K562 (cell line): ENCODE measurements around the gene SLX1B. TPM values are rescaled to one million over a fixed set of nuclear protein-coding genes. Genes with fewer than 3 reads are reported as not detected.
"Not testable (repeated sequence)": the region's sequence is repeated elsewhere in the genome, so short reads cannot be mapped to it uniquely, and the experiment has no call there.

Source experiments
- ATAC-seq: fragments of 200-7000 bp; cut with Tn5 transposase; 3 replicates; pipeline ENCODE4 v1.9.1; 2020; ENCODE audit warnings: moderate library complexity
- BruUV-seq: library from RNA; stranded (reverse); fragments of 400-500 nt; replicated peaks from 2 replicates; lab custom pipeline; 2021; lab: Mats Ljungman, UMichigan
- CTCF ChIA-PET: fragments of 300-600 bp; formaldehyde crosslinking; extraction: SDS; loops from one replicate; lab custom pipeline; 2021; ENCODE audit warnings: low intra/inter-chr PET ratio; lab: Yijun Ruan, JAX
- POLR2A ChIA-PET: fragments of 300-600, 350-650 bp; sonication (Branson Sonifier 250); formaldehyde crosslinking; extraction: SDS; loops from one replicate; lab custom pipeline; 2021; ENCODE audit warnings: antibody characterized with exemption, inconsistent platforms; lab: Yijun Ruan, JAX
- DNase-seq, 4 experiments: peaks; one replicate each; pipeline versions ENCODE4 v3.0.0 to v3.0.0-alpha.2; 2011 to 2018; ENCODE audit warnings: low spot score in 3 of 4, mixed read lengths in 3 of 4; ENCODE audit errors: extremely low read depth in 1 of 4
- FAIRE-seq: peaks from 2 replicates; lab custom pipeline; 2011; peaks lifted over from hg19 to GRCh38; lab: Jason Lieb, UNC
- H2AFZ ChIP-seq: 2 replicates; pipeline ENCODE4 v1.6.0; 2011; ENCODE audit warnings: low read depth, low read length, control low read depth, inconsistent platforms
- H3K27ac ChIP-seq: fragments of 200-600 bp; 3 replicates; pipeline ENCODE4 v1.8.0; 2011; ENCODE audit warnings: low read depth, mild to moderate bottlenecking, control low read depth, inconsistent platforms, low read length, moderate library complexity, mixed read lengths; ENCODE audit errors: extremely low read depth
- H3K27me3 ChIP-seq, 2 experiments: fragments of 300-600 bp in 1 of 2; 2 replicates in 1 of 2; 3 replicates in 1 of 2; pipeline versions ENCODE4 v1.6.0 to v1.8.0; 2011; ENCODE audit warnings: inconsistent platforms in 2 of 2, low read length in 2 of 2, mild to moderate bottlenecking in 1 of 2, mixed read lengths in 1 of 2, moderate library complexity in 1 of 2; ENCODE audit not compliant: control insufficient read depth in 2 of 2, insufficient read depth in 2 of 2
- H3K36me3 ChIP-seq: fragments of 300-600 bp; 3 replicates; pipeline ENCODE4 v1.8.0; 2011; ENCODE audit warnings: mild to moderate bottlenecking, low read length, inconsistent platforms; ENCODE audit not compliant: control insufficient read depth, insufficient read depth
- H3K4me1 ChIP-seq, 2 experiments: fragments of 200-600 bp in 1 of 2; replicated peaks in 1 of 2; 2 replicates in 1 of 2; 3 replicates in 1 of 2; pipeline versions ENCODE4 v1.5.1 to v1.8.0; 2011; ENCODE audit warnings: inconsistent platforms in 2 of 2, low read length in 2 of 2, mild to moderate bottlenecking in 1 of 2, mixed read lengths in 1 of 2, moderate library complexity in 1 of 2; ENCODE audit not compliant: control insufficient read depth in 2 of 2, insufficient read depth in 2 of 2
- H3K4me2 ChIP-seq: 2 replicates; pipeline ENCODE4 v1.6.1; 2011; ENCODE audit warnings: low read length, control low read depth, inconsistent platforms, mixed read lengths; ENCODE audit not compliant: insufficient read depth
- H3K4me3 ChIP-seq: fragments of 200-600 bp; sonication (generic), shearing (Covaris generic); 2 replicates; pipeline ENCODE4 v1.5.1; 2016; ENCODE audit warnings: control low read depth, inconsistent platforms
- H3K79me2 ChIP-seq: fragments of 200-600 bp; 3 replicates; pipeline ENCODE4 v1.8.0; 2011; ENCODE audit warnings: low read length, inconsistent platforms; ENCODE audit not compliant: control insufficient read depth, insufficient read depth
- H3K9ac ChIP-seq, 2 experiments: 2 replicates each; pipeline versions ENCODE4 v1.6.0 to v1.6.1; 2011; ENCODE audit warnings: low read depth in 2 of 2, low read length in 2 of 2, control low read depth in 1 of 2, inconsistent platforms in 1 of 2, mild to moderate bottlenecking in 1 of 2, mixed read lengths in 1 of 2; ENCODE audit not compliant: insufficient read depth in 1 of 2
- H3K9me1 ChIP-seq: one replicate; pipeline ENCODE4 v1.6.0; 2011; ENCODE audit warnings: inconsistent platforms, mild to moderate bottlenecking, low read length, moderate library complexity; ENCODE audit not compliant: control insufficient read depth, insufficient read depth
- H3K9me3 ChIP-seq: replicated peaks from 2 replicates; pipeline ENCODE4 v1.5.1; 2011; ENCODE audit warnings: low read depth, low read length, inconsistent platforms; ENCODE audit not compliant: control insufficient read depth, insufficient read depth
- H4K20me1 ChIP-seq: replicated peaks from 2 replicates; pipeline ENCODE4 v1.6.1; 2011; ENCODE audit warnings: low read length, inconsistent platforms, mixed read lengths; ENCODE audit not compliant: control insufficient read depth, insufficient read depth
- WGBS: fragments of 100-300 bp; shearing (Covaris generic); methylation state at CpG from one replicate; pipeline ENCODE4 v1.1.6; 2016; ENCODE audit warnings: low coverage, mixed read lengths; ENCODE audit not compliant: insufficient coverage; ENCODE audit errors: missing lambda C conversion rate; 5-methylcytosine and 5-hydroxymethylcytosine counted together
- in situ Hi-C: fragments of 300-500 bp; cut with MboI; formaldehyde crosslinking; loops from 4 replicates; pipeline ENCODE4 v1.15.0; 2018; ENCODE audit warnings: inconsistent platforms, mixed read lengths
- intact Hi-C: fragments of 100-400 bp; cut with micrococcal nuclease; formaldehyde crosslinking; loops from 2 replicates; pipeline ENCODE4 v1.14.2; 2022
- polyA plus RNA-seq, 8 experiments: library from polyadenylated mRNA; depleted of rRNA in 4 of 8; stranded (reverse) in 5 of 8; unstranded in 3 of 8; fragments of >200 nt; fragmentation: Nextera tagmentation in 2 of 8; fragmentation: Illumina TruSeq in 1 of 8; extraction: Ambion mirVana in 2 of 8; extraction: Trizol in 1 of 8; gene quantifications; 2 replicates each; pipeline versions ENCODE4 v1.2.1 to v1.2.3, GENCODE V29; 2011 to 2014; ENCODE audit warnings: inconsistent platforms in 1 of 8, missing spikeins in 1 of 8
- total RNA-seq, 7 experiments: library from RNA; depleted of rRNA in 6 of 7; stranded (reverse); fragments of >200 nt in 6 of 7; fragmentation: Illumina TruSeq in 2 of 7; extraction: Trizol in 2 of 7; gene quantifications; 2 replicates each; pipeline versions ENCODE4 v1.2.1 to v1.2.3, GENCODE V29; 2011 to 2021; ENCODE audit warnings: low replicate concordance in 1 of 7

Gene SLX1B
- total and polyA plus RNA-seq, 9 of the 15 experiments (the other 6 are each of a cell fraction or from before 2014, with no cell fraction given), result 1.6 to 43.5 (median 11.4) TPM

- H3K79me2 ChIP-seq, H2AFZ ChIP-seq, H3K9me1 ChIP-seq, H4K20me1 ChIP-seq, H3K36me3 ChIP-seq, H3K4me2 ChIP-seq, H3K27ac ChIP-seq, H3K4me1 ChIP-seq, intact Hi-C loops, DNase-seq, CTCF ChIA-PET, H3K9me3 ChIP-seq, H3K4me3 ChIP-seq, POLR2A ChIA-PET, H3K27me3 ChIP-seq, BruUV-seq, H3K9ac ChIP-seq: not testable (repeated sequence)
- FAIRE-seq, result peak; percentile 70
- in situ Hi-C loops, result loop anchor here (5.0 to 25.0 kb wide), 4 partner anchors 682 to 1182 kb away; partner anchors contain the start of genes CD2BP2, MYL11 and TBC1D10B
- WGBS, result no CpG with 5 or more reads among the region's 29 CpGs
- ATAC-seq, result peak; percentile 88
Observed at GRCh38 chr16:29454828-29455227, 495 bp downstream of the SLX1B start.

- H3K27ac ChIP-seq, H3K79me2 ChIP-seq, H3K36me3 ChIP-seq, H4K20me1 ChIP-seq, H3K4me2 ChIP-seq, H3K4me3 ChIP-seq, CTCF ChIA-PET, H3K9ac ChIP-seq, H3K9me3 ChIP-seq, H2AFZ ChIP-seq, BruUV-seq, DNase-seq, intact Hi-C loops, POLR2A ChIA-PET, ATAC-seq, H3K9me1 ChIP-seq, H3K4me1 ChIP-seq, H3K27me3 ChIP-seq, FAIRE-seq: not testable (repeated sequence)
- in situ Hi-C loops, result loop anchor here (25.0 kb wide), 3 partner anchors 680 to 1180 kb away; partner anchors contain the start of genes CD2BP2, MYL11 and TBC1D10B
- 75% methylated on average over 1 of the region's 2 CpGs for WGBS
Observed at GRCh38 chr16:29457660-29458059, 3.3 kb downstream of the SLX1B start.

GRCh38 chr16:29459706-29460646 is 5.6 kb downstream of the SLX1B start, which contains the start of gene SULT1A4:
Gene SULT1A4, plus strand, starts transcription at chr16:29459913. Its CDS starts 1,473 bp downstream, at chr16:29461386.
- H2AFZ ChIP-seq, intact Hi-C loops, H3K9me3 ChIP-seq, H3K27ac ChIP-seq, H3K9me1 ChIP-seq, BruUV-seq, H3K36me3 ChIP-seq, H3K4me2 ChIP-seq, H3K9ac ChIP-seq, DNase-seq, H4K20me1 ChIP-seq, H3K27me3 ChIP-seq, H3K79me2 ChIP-seq, H3K4me3 ChIP-seq, H3K4me1 ChIP-seq, POLR2A ChIA-PET, CTCF ChIA-PET: not testable (repeated sequence)
- in situ Hi-C loops, result loop anchor here (25.0 kb wide), 3 partner anchors 677 to 1177 kb away; partner anchors contain the start of genes CD2BP2, MYL11 and TBC1D10B
- ATAC-seq (peak; percentile 80), FAIRE-seq (peak; percentile 91)
- no CpG with 5 or more reads among the region's 13 CpGs for WGBS
